Peyer's patch (tissue), 4 donors: Measurements from ENCODE around the gene OR10V1.

Experiments used
- POLR2A ChIP-seq, 2 donors: fragments of 450-650 bp; IDR thresholded peaks; one replicate each; pipeline ENCODE4 v1.5.1; 2017; ENCODE audit warnings: antibody characterized with exemption in 2 of 2, mild to moderate bottlenecking in 2 of 2, moderate library complexity in 2 of 2
- TF ChIP-seq, protein P1 (sequence below), 6 experiments: fragments of 450-650 bp in 4 of 6; fragments of 200-600 bp in 2 of 6; sonication (generic) in 1 of 6; IDR thresholded peaks; one replicate each; pipeline ENCODE4 v1.5.1; 2017 to 2019; ENCODE audit warnings: antibody characterized with exemption in 6 of 6, mild to moderate bottlenecking in 3 of 6, moderate library complexity in 1 of 6

GRCh38 chr11:59680287-59681154, 33.1 kb downstream of the OR10V1 start:
- no peak for TF ChIP-seq POLR2A (IDR thresholded peaks at IDR 0.05)
- TF ChIP-seq, protein P1, sequence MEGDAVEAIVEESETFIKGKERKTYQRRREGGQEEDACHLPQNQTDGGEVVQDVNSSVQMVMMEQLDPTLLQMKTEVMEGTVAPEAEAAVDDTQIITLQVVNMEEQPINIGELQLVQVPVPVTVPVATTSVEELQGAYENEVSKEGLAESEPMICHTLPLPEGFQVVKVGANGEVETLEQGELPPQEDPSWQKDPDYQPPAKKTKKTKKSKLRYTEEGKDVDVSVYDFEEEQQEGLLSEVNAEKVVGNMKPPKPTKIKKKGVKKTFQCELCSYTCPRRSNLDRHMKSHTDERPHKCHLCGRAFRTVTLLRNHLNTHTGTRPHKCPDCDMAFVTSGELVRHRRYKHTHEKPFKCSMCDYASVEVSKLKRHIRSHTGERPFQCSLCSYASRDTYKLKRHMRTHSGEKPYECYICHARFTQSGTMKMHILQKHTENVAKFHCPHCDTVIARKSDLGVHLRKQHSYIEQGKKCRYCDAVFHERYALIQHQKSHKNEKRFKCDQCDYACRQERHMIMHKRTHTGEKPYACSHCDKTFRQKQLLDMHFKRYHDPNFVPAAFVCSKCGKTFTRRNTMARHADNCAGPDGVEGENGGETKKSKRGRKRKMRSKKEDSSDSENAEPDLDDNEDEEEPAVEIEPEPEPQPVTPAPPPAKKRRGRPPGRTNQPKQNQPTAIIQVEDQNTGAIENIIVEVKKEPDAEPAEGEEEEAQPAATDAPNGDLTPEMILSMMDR (IDR thresholded peaks at IDR 0.05): peak in 5 of 6 experiments; percentile 13 to 87 (median 76)
